Mesendoderm (in vitro differentiated cells): ENCODE results near the gene EMX2.

Source experiments
- DNase-seq: peaks from one replicate; pipeline ENCODE4 v3.0.0; 2013
- H2AK5ac ChIP-seq: 2 replicates; pipeline ENCODE4 v1.6.1; 2013; ENCODE audit warnings: low read length, inconsistent platforms
- H2BK120ac ChIP-seq: 2 replicates; pipeline ENCODE4 v1.6.1; 2013; ENCODE audit warnings: low read depth, mild to moderate bottlenecking, low read length, moderate library complexity, mixed read lengths
- H2BK15ac ChIP-seq: replicated peaks from 2 replicates; pipeline ENCODE4 v1.6.1; 2013; ENCODE audit warnings: low read depth, mild to moderate bottlenecking, moderate library complexity
- H2BK5ac ChIP-seq: 2 replicates; pipeline ENCODE4 v1.6.1; 2013; ENCODE audit warnings: low read length, inconsistent platforms
- H3K18ac ChIP-seq: 2 replicates; pipeline ENCODE4 v1.6.1; 2013; ENCODE audit warnings: mild to moderate bottlenecking, low read length, mixed read lengths
- H3K23ac ChIP-seq: one replicate; pipeline ENCODE4 v1.6.1; 2013; ENCODE audit warnings: low read length
- H3K27ac ChIP-seq: 2 replicates; pipeline ENCODE4 v1.5.1; 2013; ENCODE audit warnings: low read depth, mild to moderate bottlenecking, inconsistent platforms, low read length, moderate library complexity
- H3K27me3 ChIP-seq: 2 replicates; pipeline ENCODE4 v1.6.1; 2013; ENCODE audit warnings: low read length, control low read depth, mild to moderate bottlenecking, inconsistent platforms; ENCODE audit not compliant: insufficient read depth, poor library complexity
- H3K36me3 ChIP-seq: 2 replicates; pipeline ENCODE4 v1.6.1; 2013; ENCODE audit warnings: low read length, inconsistent platforms; ENCODE audit not compliant: control insufficient read depth, insufficient read depth
- H3K4ac ChIP-seq: one replicate; pipeline ENCODE4 v1.6.1; 2013; ENCODE audit warnings: low read depth, mild to moderate bottlenecking, low read length, moderate library complexity
- H3K4me1 ChIP-seq: 2 replicates; pipeline ENCODE4 v1.6.1; 2013; ENCODE audit warnings: low read depth, low read length, inconsistent platforms; ENCODE audit not compliant: control insufficient read depth
- H3K4me2 ChIP-seq: 2 replicates; pipeline ENCODE4 v1.6.1; 2013; ENCODE audit warnings: low read length
- H3K4me3 ChIP-seq: 2 replicates; pipeline ENCODE4 v1.5.1; 2013; ENCODE audit warnings: mild to moderate bottlenecking, low read length
- H3K56ac ChIP-seq: one replicate; pipeline ENCODE4 v1.6.1; 2013; ENCODE audit warnings: low read length
- H3K79me1 ChIP-seq: 2 replicates; pipeline ENCODE4 v1.6.1; 2013; ENCODE audit warnings: low read length, inconsistent platforms
- H3K79me2 ChIP-seq: 2 replicates; pipeline ENCODE4 v1.6.1; 2013; ENCODE audit warnings: mild to moderate bottlenecking, low read length; ENCODE audit not compliant: control insufficient read depth, insufficient read depth
- H3K9ac ChIP-seq: 2 replicates; pipeline ENCODE4 v1.6.1; 2013; ENCODE audit warnings: low read length, inconsistent platforms
- H4K5ac ChIP-seq: one replicate; pipeline ENCODE4 v1.6.1; 2013; ENCODE audit warnings: low read length
- H4K8ac ChIP-seq: one replicate; pipeline ENCODE4 v1.6.1; 2013; ENCODE audit warnings: low read depth, mild to moderate bottlenecking, control low read depth, low read length, moderate library complexity
- WGBS: extraction: QIAGEN DNeasy Blood & Tissue Kit; methylation state at CpG from one replicate; pipeline ENCODE4 v1.1.7; 2013; ENCODE audit warnings: low lambda C conversion rate, missing lambda C conversion rate; ENCODE audit not compliant: insufficient coverage; ENCODE audit errors: extremely low coverage; 5-methylcytosine and 5-hydroxymethylcytosine counted together

Gene EMX2

GRCh38 chr10:117541405-117541908 lies 1.1 kb upstream of the EMX2 start:
- peak overlapping the region; percentile 79 for H3K4me2 ChIP-seq
- H3K4ac ChIP-seq, result no peak overlapping the region
- no peaks in the 10 kb centered on the region for H3K79me2 ChIP-seq
- H4K5ac ChIP-seq, result no peak overlapping the region
- DNase-seq, result peak; percentile 81
- H3K27ac ChIP-seq, result no peak overlapping the region
- no peak overlapping the region for H2AK5ac ChIP-seq
- peak overlapping the region; percentile 34 for H3K56ac ChIP-seq
- no peak overlapping the region for H3K18ac ChIP-seq
- H3K36me3 ChIP-seq, result no peaks in the 10 kb centered on the region
- no peaks in the 10 kb centered on the region for H3K79me1 ChIP-seq
- H3K23ac ChIP-seq, result no peak overlapping the region
- no peak overlapping the region for H3K4me3 ChIP-seq
- H4K8ac ChIP-seq, result no peak overlapping the region
- H3K27me3 ChIP-seq, result peaks cover 68% of the 10 kb centered on the region
- H2BK15ac ChIP-seq, result no peak overlapping the region
- H2BK5ac ChIP-seq, result no peak overlapping the region
- peak overlapping the region; percentile 53 for H3K9ac ChIP-seq
- H2BK120ac ChIP-seq, result no peak overlapping the region
- peaks cover 7% of the 10 kb centered on the region for H3K4me1 ChIP-seq
- no CpG with 5 or more reads among the region's 32 CpGs for WGBS

- Histone ChIP-seq H3K27me3 (peaks cover 68% of the 10 kb centered on the region), H4K5ac (no peak overlapping the region)
Observed at GRCh38 chr10:117541909-117542705, 439 bp upstream of the EMX2 start.

GRCh38 chr10:117543225-117544003 lies 868 bp downstream of the EMX2 start:
- no peak overlapping the region for H4K8ac ChIP-seq
- peak overlapping the region; percentile 54 for H3K56ac ChIP-seq
- no peak overlapping the region for H3K27ac ChIP-seq
- H3K4ac ChIP-seq, result no peak overlapping the region
- no peak overlapping the region for H2BK120ac ChIP-seq
- no peak overlapping the region for H3K23ac ChIP-seq
- no peak overlapping the region for H2AK5ac ChIP-seq
- H3K9ac ChIP-seq, result peak overlapping the region; percentile 45
- no peaks in the 10 kb centered on the region for H3K79me2 ChIP-seq
- no peak overlapping the region for H4K5ac ChIP-seq
- peak overlapping the region; percentile 59 for H3K4me2 ChIP-seq
- H3K18ac ChIP-seq, result no peak overlapping the region
- no peaks in the 10 kb centered on the region for H3K79me1 ChIP-seq
- H2BK15ac ChIP-seq, result no peak overlapping the region
- DNase-seq, result peak; percentile 72
- H3K4me3 ChIP-seq, result no peak overlapping the region
- no peaks in the 10 kb centered on the region for H3K36me3 ChIP-seq
- WGBS, result no CpG with 5 or more reads among the region's 90 CpGs
- H2BK5ac ChIP-seq, result no peak overlapping the region
- H3K27me3 ChIP-seq, result peaks cover 72% of the 10 kb centered on the region
- peaks cover 5% of the 10 kb centered on the region for H3K4me1 ChIP-seq

More at GRCh38 chr10:117541909-117542705, 439 bp upstream of the EMX2 start:
- peak overlapping the region; percentile 80 for H3K4me2 ChIP-seq
- no peak overlapping the region for H3K4ac ChIP-seq
- no peak overlapping the region for H3K27ac ChIP-seq
- H3K18ac ChIP-seq, result no peak overlapping the region
- H3K79me1 ChIP-seq, result no peaks in the 10 kb centered on the region
- DNase-seq, result peak; percentile 94
- no peak overlapping the region for H2BK5ac ChIP-seq
- no peaks in the 10 kb centered on the region for H3K36me3 ChIP-seq
- WGBS, result no CpG with 5 or more reads among the region's 62 CpGs
- H3K9ac ChIP-seq, result peak overlapping the region; percentile 53
- no peak overlapping the region for H2BK120ac ChIP-seq
- no peak overlapping the region for H2BK15ac ChIP-seq
- H4K8ac ChIP-seq, result no peak overlapping the region
- H3K4me3 ChIP-seq, result peak overlapping the region; percentile 39
- H3K56ac ChIP-seq, result peak overlapping the region; percentile 76
- H3K4me1 ChIP-seq, result peaks cover 7% of the 10 kb centered on the region
- no peak overlapping the region for H3K23ac ChIP-seq
- H3K79me2 ChIP-seq, result no peaks in the 10 kb centered on the region
- H2AK5ac ChIP-seq, result no peak overlapping the region

- H2BK120ac ChIP-seq, result no peak overlapping the region
- no peak overlapping the region for H3K4ac ChIP-seq
- no peak overlapping the region for H3K4me3 ChIP-seq
- peaks cover 72% of the 10 kb centered on the region for H3K27me3 ChIP-seq
- H3K79me2 ChIP-seq, result no peaks in the 10 kb centered on the region
- H3K27ac ChIP-seq, result no peak overlapping the region
- no peaks in the 10 kb centered on the region for H3K79me1 ChIP-seq
- no peak overlapping the region for H4K8ac ChIP-seq
- H2BK5ac ChIP-seq, result no peak overlapping the region
- no peak overlapping the region for H2AK5ac ChIP-seq
- no peaks in the 10 kb centered on the region for H3K36me3 ChIP-seq
- WGBS, result no CpG with 5 or more reads among the region's 41 CpGs
- no peak overlapping the region for H3K23ac ChIP-seq
- peaks cover 5% of the 10 kb centered on the region for H3K4me1 ChIP-seq
- H3K9ac ChIP-seq, result no peak overlapping the region
- H3K56ac ChIP-seq, result peak overlapping the region; percentile 17
- no peak overlapping the region for H4K5ac ChIP-seq
- no peak overlapping the region for H2BK15ac ChIP-seq
- peak; percentile 53 for DNase-seq
- H3K18ac ChIP-seq, result no peak overlapping the region
- peak overlapping the region; percentile 59 for H3K4me2 ChIP-seq
Observed at GRCh38 chr10:117544004-117544701, 1.6 kb downstream of the EMX2 start.

- no peaks in the 10 kb centered on the region for H3K79me2 ChIP-seq
- no peak overlapping the region for H2BK15ac ChIP-seq
- no peaks in the 10 kb centered on the region for H3K79me1 ChIP-seq
- H2AK5ac ChIP-seq, result no peak overlapping the region
- peaks cover 5% of the 10 kb centered on the region for H3K4me1 ChIP-seq
- no peak overlapping the region for H4K5ac ChIP-seq
- H3K4ac ChIP-seq, result no peak overlapping the region
- H3K23ac ChIP-seq, result peak overlapping the region; percentile 66
- H3K36me3 ChIP-seq, result no peaks in the 10 kb centered on the region
- H2BK120ac ChIP-seq, result no peak overlapping the region
- no peak overlapping the region for H2BK5ac ChIP-seq
- peaks cover 70% of the 10 kb centered on the region for H3K27me3 ChIP-seq
- no CpG with 5 or more reads among the region's 29 CpGs for WGBS
- no peak overlapping the region for H3K4me3 ChIP-seq
- H3K4me2 ChIP-seq, result peak overlapping the region; percentile 67
- H3K56ac ChIP-seq, result peak overlapping the region; percentile 34
- H3K9ac ChIP-seq, result peak overlapping the region; percentile 24
- no peak overlapping the region for H3K18ac ChIP-seq
- H3K27ac ChIP-seq, result no peak overlapping the region
- no peak overlapping the region for H4K8ac ChIP-seq
- DNase-seq, result peak; percentile 42
Observed at GRCh38 chr10:117544711-117545140, 2.2 kb downstream of the EMX2 start.
